Measurements from ENCODE around the gene ALDH3A1.

- TF ChIP-seq MYC (IDR thresholded peaks at IDR 0.05; ENCODE audit: insufficient read depth, insufficient read length, insufficient replicate concordance, low read length, severe bottlenecking) (no peak), CBX5 (IDR thresholded peaks at IDR 0.05; ENCODE audit: low read depth) (no peak), MTA2 (IDR thresholded peaks at IDR 0.05; ENCODE audit: low read depth) (no peak)
Observed at GRCh38 chr17:19763416-19763815, 15.3 kb upstream of the ALDH3A1 start.

Measured in GM12878 (cell line).